ENCODE measurements around the gene SOSTDC1. TPM values are rescaled to one million over a fixed set of nuclear protein-coding genes. Genes with fewer than 3 reads are reported as not detected.

The SOSTDC1 gene
- total and polyA plus RNA-seq, 5 donors, result 4.3 to 17.2 (median 9.5) TPM

GRCh38 chr7:16494955-16495719 lies 29.6 kb upstream of the SOSTDC1 start:
- Histone ChIP-seq H3K27ac (ENCODE audit: low read length) (no peak overlapping the region), H3K27me3 (ENCODE audit: control insufficient read depth, insufficient read depth) (no peaks in the 10 kb centered on the region), H3K9me3 (ENCODE audit: control insufficient read depth, low read length) (no peaks in the 10 kb centered on the region), H3K4me1 (ENCODE audit: control insufficient read depth, insufficient read depth, low read length) (no peaks in the 10 kb centered on the region), H3K4me3 (ENCODE audit: low read length) (no peak overlapping the region)
- 68% methylated on average over 4 of the region's 4 CpGs for WGBS
- DNase-seq (no peak), ATAC-seq (no peak)
- intact Hi-C loops (cut with DNase I), result no loop called here

GRCh38 chr7:16494551-16494950 lies 29.0 kb upstream of the SOSTDC1 start:
- no peak overlapping the region for H3K27ac ChIP-seq (ENCODE audit: low read length)
- intact Hi-C loops (cut with DNase I), result no loop called here
- no peak for DNase-seq
- H3K9me3 ChIP-seq (ENCODE audit: control insufficient read depth, low read length), result no peaks in the 10 kb centered on the region
- H3K4me1 ChIP-seq (ENCODE audit: control insufficient read depth, insufficient read depth, low read length), result no peaks in the 10 kb centered on the region
- no peak for ATAC-seq
- WGBS, result 92% methylated on average over 2 of the region's 2 CpGs
- no peaks in the 10 kb centered on the region for H3K27me3 ChIP-seq (ENCODE audit: control insufficient read depth, insufficient read depth)
- H3K4me3 ChIP-seq (ENCODE audit: low read length), result no peak overlapping the region

GRCh38 chr7:16493266-16493665 lies 27.7 kb upstream of the SOSTDC1 start:
- DNase-seq (no peak), ATAC-seq (no peak)
- H3K27me3 ChIP-seq (ENCODE audit: control insufficient read depth, insufficient read depth), result no peaks in the 10 kb centered on the region
- no peaks in the 10 kb centered on the region for H3K9me3 ChIP-seq (ENCODE audit: control insufficient read depth, low read length)
- H3K4me3 ChIP-seq (ENCODE audit: low read length), result no peak overlapping the region
- 90% methylated on average over 2 of the region's 2 CpGs for whole genome bisulfite sequencing
- no peak overlapping the region for H3K27ac ChIP-seq (ENCODE audit: low read length)
- no peaks in the 10 kb centered on the region for H3K4me1 ChIP-seq (ENCODE audit: control insufficient read depth, insufficient read depth, low read length)
- intact Hi-C loops (cut with DNase I), result no loop called here

- Histone ChIP-seq H3K27me3 (ENCODE audit: control insufficient read depth, insufficient read depth) (no peaks in the 10 kb centered on the region), H3K4me1 (ENCODE audit: control insufficient read depth, insufficient read depth, low read length) (no peaks in the 10 kb centered on the region), H3K4me3 (ENCODE audit: low read length) (no peak overlapping the region), H3K27ac (ENCODE audit: low read length) (no peak overlapping the region), H3K9me3 (ENCODE audit: control insufficient read depth, low read length) (no peaks in the 10 kb centered on the region)
- ATAC-seq, result no peak
- 48% methylated on average over 3 of the region's 3 CpGs for WGBS
- intact Hi-C loops (cut with DNase I), result no loop called here
- no peak for DNase-seq
Measured at GRCh38 chr7:16492513-16493062, 27.1 kb upstream of the SOSTDC1 start.

- Histone ChIP-seq H3K4me1 (ENCODE audit: control insufficient read depth, insufficient read depth, low read length) (no peaks in the 10 kb centered on the region), H3K4me3 (ENCODE audit: low read length) (no peak overlapping the region), H3K9me3 (ENCODE audit: control insufficient read depth, low read length) (no peaks in the 10 kb centered on the region), H3K27me3 (ENCODE audit: control insufficient read depth, insufficient read depth) (no peaks in the 10 kb centered on the region), H3K27ac (ENCODE audit: low read length) (no peak overlapping the region)
- no peak for ATAC-seq
- intact Hi-C loops (cut with DNase I), result no loop called here
- 85% methylated on average over 2 of the region's 2 CpGs for WGBS
- no peak for DNase-seq
Measured at GRCh38 chr7:16491148-16491547, 25.6 kb upstream of the SOSTDC1 start.

- Histone ChIP-seq H3K4me3 (ENCODE audit: low read length) (no peak overlapping the region), H3K27me3 (ENCODE audit: control insufficient read depth, insufficient read depth) (no peaks in the 10 kb centered on the region), H3K9me3 (ENCODE audit: control insufficient read depth, low read length) (no peaks in the 10 kb centered on the region), H3K27ac (ENCODE audit: low read length) (no peak overlapping the region), H3K4me1 (ENCODE audit: control insufficient read depth, insufficient read depth, low read length) (no peaks in the 10 kb centered on the region)
- no peak for DNase-seq
- intact Hi-C loops (cut with DNase I), result no loop called here
- no peak for ATAC-seq
- WGBS, result 88% methylated on average over 4 of the region's 4 CpGs
Measured at GRCh38 chr7:16484453-16485158, 19.1 kb upstream of the SOSTDC1 start.

- H3K4me1 ChIP-seq (ENCODE audit: control insufficient read depth, insufficient read depth, low read length), result no peaks in the 10 kb centered on the region
- no peak overlapping the region for H3K4me3 ChIP-seq (ENCODE audit: low read length)
- H3K27me3 ChIP-seq (ENCODE audit: control insufficient read depth, insufficient read depth), result no peaks in the 10 kb centered on the region
- DNase-seq, result no peak
- ATAC-seq, result no peak
- WGBS, result 74% methylated on average over 7 of the region's 7 CpGs
- intact Hi-C loops (cut with DNase I), result no loop called here
- H3K27ac ChIP-seq (ENCODE audit: low read length), result no peak overlapping the region
- H3K9me3 ChIP-seq (ENCODE audit: control insufficient read depth, low read length), result no peaks in the 10 kb centered on the region
Measured at GRCh38 chr7:16479591-16479990, 14.1 kb upstream of the SOSTDC1 start.

GRCh38 chr7:16479161-16479560 lies 13.6 kb upstream of the SOSTDC1 start:
- ATAC-seq, result no peak
- no peak for DNase-seq
- Histone ChIP-seq H3K27me3 (ENCODE audit: control insufficient read depth, insufficient read depth) (no peaks in the 10 kb centered on the region), H3K9me3 (ENCODE audit: control insufficient read depth, low read length) (no peaks in the 10 kb centered on the region), H3K4me1 (ENCODE audit: control insufficient read depth, insufficient read depth, low read length) (no peaks in the 10 kb centered on the region), H3K27ac (ENCODE audit: low read length) (no peak overlapping the region), H3K4me3 (ENCODE audit: low read length) (no peak overlapping the region)
- WGBS, result 88% methylated on average over 4 of the region's 4 CpGs
- intact Hi-C loops (cut with DNase I), result no loop called here

- H3K9me3 ChIP-seq (ENCODE audit: control insufficient read depth, low read length), result no peaks in the 10 kb centered on the region
- H3K4me1 ChIP-seq (ENCODE audit: control insufficient read depth, insufficient read depth, low read length), result no peaks in the 10 kb centered on the region
- 90% methylated on average over 4 of the region's 4 CpGs for WGBS
- H3K27me3 ChIP-seq (ENCODE audit: control insufficient read depth, insufficient read depth), result no peaks in the 10 kb centered on the region
- no peak overlapping the region for H3K4me3 ChIP-seq (ENCODE audit: low read length)
- ATAC-seq, result no peak
- intact Hi-C loops (cut with DNase I), result no loop called here
- DNase-seq, result no peak
- no peak overlapping the region for H3K27ac ChIP-seq (ENCODE audit: low read length)
Measured at GRCh38 chr7:16471933-16472332, 6.4 kb upstream of the SOSTDC1 start.

GRCh38 chr7:16463949-16464715 lies 1.4 kb downstream of the SOSTDC1 start:
- DNase-seq (no peak), ATAC-seq (no peak)
- 33% methylated on average over 10 of the region's 10 CpGs for WGBS
- Histone ChIP-seq H3K27me3 (ENCODE audit: control insufficient read depth, insufficient read depth) (no peaks in the 10 kb centered on the region), H3K27ac (ENCODE audit: low read length) (no peak overlapping the region), H3K9me3 (ENCODE audit: control insufficient read depth, low read length) (no peaks in the 10 kb centered on the region), H3K4me3 (ENCODE audit: low read length) (peak overlapping the region; percentile 65), H3K4me1 (ENCODE audit: control insufficient read depth, insufficient read depth, low read length) (no peaks in the 10 kb centered on the region)
- intact Hi-C loops (cut with DNase I), result no loop called here

- 19% methylated on average over 2 of the region's 2 CpGs for WGBS
- no peak for ATAC-seq
- peak overlapping the region; percentile 65 for H3K4me3 ChIP-seq (ENCODE audit: low read length)
Measured at GRCh38 chr7:16463520-16463919, 2.0 kb downstream of the SOSTDC1 start.

More at GRCh38 chr7:16463520-16463919, 2.0 kb downstream of the SOSTDC1 start:
- Histone ChIP-seq H3K27me3 (ENCODE audit: control insufficient read depth, insufficient read depth) (no peaks in the 10 kb centered on the region), H3K4me1 (ENCODE audit: control insufficient read depth, insufficient read depth, low read length) (no peaks in the 10 kb centered on the region), H3K27ac (ENCODE audit: low read length) (no peak overlapping the region), H3K9me3 (ENCODE audit: control insufficient read depth, low read length) (no peaks in the 10 kb centered on the region)
- DNase-seq, result no peak
- intact Hi-C loops (cut with DNase I), result no loop called here
